ENCODE data around the gene ING1. TPM values are rescaled to one million over a fixed set of nuclear protein-coding genes. Genes with fewer than 3 reads are reported as not detected.

The ING1 gene
- total RNA-seq, 1 experiment from 2014 or later: 22.0 TPM

DNA sequence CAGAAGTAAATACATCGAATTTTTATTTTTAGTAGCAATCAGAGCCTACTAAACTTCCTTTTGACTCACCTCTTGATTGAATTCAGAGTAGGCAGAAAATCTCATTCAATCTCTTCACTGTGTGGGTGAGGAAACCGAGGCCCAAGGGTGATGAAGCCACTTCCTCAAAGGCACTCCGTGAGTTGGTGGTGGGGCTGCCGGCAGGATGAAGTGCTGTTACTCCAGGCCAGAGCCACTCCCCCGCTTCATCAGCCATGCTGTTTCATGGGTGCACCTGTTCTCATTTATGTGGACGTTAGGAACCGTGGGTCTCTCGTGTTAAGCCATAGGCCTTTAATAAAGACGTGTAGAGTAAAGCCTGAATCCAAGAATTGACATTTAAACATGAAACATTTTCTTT is 13.2 kb downstream of the ING1 start:
- TF ChIP-seq, protein P1, sequence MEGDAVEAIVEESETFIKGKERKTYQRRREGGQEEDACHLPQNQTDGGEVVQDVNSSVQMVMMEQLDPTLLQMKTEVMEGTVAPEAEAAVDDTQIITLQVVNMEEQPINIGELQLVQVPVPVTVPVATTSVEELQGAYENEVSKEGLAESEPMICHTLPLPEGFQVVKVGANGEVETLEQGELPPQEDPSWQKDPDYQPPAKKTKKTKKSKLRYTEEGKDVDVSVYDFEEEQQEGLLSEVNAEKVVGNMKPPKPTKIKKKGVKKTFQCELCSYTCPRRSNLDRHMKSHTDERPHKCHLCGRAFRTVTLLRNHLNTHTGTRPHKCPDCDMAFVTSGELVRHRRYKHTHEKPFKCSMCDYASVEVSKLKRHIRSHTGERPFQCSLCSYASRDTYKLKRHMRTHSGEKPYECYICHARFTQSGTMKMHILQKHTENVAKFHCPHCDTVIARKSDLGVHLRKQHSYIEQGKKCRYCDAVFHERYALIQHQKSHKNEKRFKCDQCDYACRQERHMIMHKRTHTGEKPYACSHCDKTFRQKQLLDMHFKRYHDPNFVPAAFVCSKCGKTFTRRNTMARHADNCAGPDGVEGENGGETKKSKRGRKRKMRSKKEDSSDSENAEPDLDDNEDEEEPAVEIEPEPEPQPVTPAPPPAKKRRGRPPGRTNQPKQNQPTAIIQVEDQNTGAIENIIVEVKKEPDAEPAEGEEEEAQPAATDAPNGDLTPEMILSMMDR (conservative IDR thresholded peaks at IDR 0.05; ENCODE audit: low read depth, low read length): no peak
- no peak for TF ChIP-seq EZH2 (IDR thresholded peaks at IDR 0.05; ENCODE audit: borderline replicate concordance, low read depth, low read length, poor library complexity, severe bottlenecking)
- ChIA-PET CTCF (no interaction called here), POLR2A (ENCODE audit: low non-redundant PET) (no interaction called here)
- Histone ChIP-seq H3K36me3 (ENCODE audit: insufficient read depth, low read length, poor library complexity, severe bottlenecking) (no peaks in the 10 kb centered on the region), H3K27ac (ENCODE audit: low read depth, low read length, poor library complexity, severe bottlenecking) (no peak overlapping the region), H3K4me3 (ENCODE audit: low read depth, low read length, poor library complexity, severe bottlenecking) (no peak overlapping the region), H3K9me3 (ENCODE audit: low read depth, low read length, poor library complexity, severe bottlenecking) (no peaks in the 10 kb centered on the region), H3K27me3 (replicated peaks; ENCODE audit: insufficient read depth, low read depth, low read length, poor library complexity) (no peaks in the 10 kb centered on the region), H3K4me1 (ENCODE audit: insufficient read depth, low read length, poor library complexity, severe bottlenecking) (no peaks in the 10 kb centered on the region)
- DNase-seq (ENCODE audit: low spot score): no peak
- no TSS peak for BruUV-seq (replicated peaks)
- intact Hi-C loops (cut with micrococcal nuclease; ENCODE audit: unreplicated experiment): no loop called here

DNA sequence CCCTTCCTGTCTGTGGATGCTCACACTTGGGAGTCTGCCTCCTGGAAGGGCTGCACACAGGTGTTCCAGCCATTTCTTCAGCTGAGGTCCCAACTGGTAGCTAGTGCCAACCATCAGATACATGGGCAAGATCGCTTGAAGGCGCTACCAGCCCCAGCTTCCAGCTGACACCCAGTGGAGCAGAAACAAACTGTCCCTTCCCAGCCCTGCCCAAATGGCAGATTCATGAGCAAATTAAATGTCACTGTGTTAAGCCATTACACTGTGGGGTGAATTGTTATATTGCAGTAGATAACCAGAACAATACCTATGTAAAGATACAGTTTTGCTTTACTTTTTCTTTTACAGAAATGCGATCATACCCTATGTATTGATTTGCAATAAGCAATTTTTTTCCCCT is 17.6 kb downstream of the ING1 start:
- no peaks in the 10 kb centered on the region for H3K4me1 ChIP-seq (ENCODE audit: insufficient read depth, low read length, poor library complexity, severe bottlenecking)
- intact Hi-C loops (cut with micrococcal nuclease; ENCODE audit: unreplicated experiment): no loop called here
- POLR2A ChIA-PET (ENCODE audit: low non-redundant PET): no interaction called here
- TF ChIP-seq EZH2 (IDR thresholded peaks at IDR 0.05; ENCODE audit: borderline replicate concordance, low read depth, low read length, poor library complexity, severe bottlenecking): no peak
- TF ChIP-seq, protein P1 (conservative IDR thresholded peaks at IDR 0.05; ENCODE audit: low read depth, low read length): no peak
- H3K36me3 ChIP-seq (ENCODE audit: insufficient read depth, low read length, poor library complexity, severe bottlenecking): no peaks in the 10 kb centered on the region
- no TSS peak for BruUV-seq (replicated peaks)
- no peak overlapping the region for H3K4me3 ChIP-seq (ENCODE audit: low read depth, low read length, poor library complexity, severe bottlenecking)
- CTCF ChIA-PET: no interaction called here
- no peak for DNase-seq (ENCODE audit: low spot score)
- no peaks in the 10 kb centered on the region for H3K27me3 ChIP-seq (replicated peaks; ENCODE audit: insufficient read depth, low read depth, low read length, poor library complexity)
- H3K27ac ChIP-seq (ENCODE audit: low read depth, low read length, poor library complexity, severe bottlenecking): no peak overlapping the region
- no peaks in the 10 kb centered on the region for H3K9me3 ChIP-seq (ENCODE audit: low read depth, low read length, poor library complexity, severe bottlenecking)

DNA sequence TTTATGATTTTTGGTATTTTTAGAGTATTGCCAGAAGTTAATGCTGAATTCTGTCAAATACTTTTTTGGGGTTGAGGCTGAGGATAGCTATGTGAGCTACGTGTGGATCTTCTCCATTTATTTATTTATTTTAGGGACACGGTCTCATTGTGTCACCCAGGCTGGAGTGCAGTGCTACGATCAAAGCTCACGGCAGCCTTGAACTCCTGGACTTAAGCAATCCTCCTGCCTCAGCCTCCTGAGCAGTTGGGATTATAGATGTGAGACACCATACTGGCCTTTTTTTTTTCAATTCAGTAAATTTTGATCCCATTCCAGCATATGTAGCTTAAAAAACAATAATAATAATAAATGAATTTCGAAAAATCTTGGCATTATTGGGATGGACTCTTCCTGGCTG is 21.1 kb downstream of the ING1 start:
- intact Hi-C loops (cut with micrococcal nuclease; ENCODE audit: unreplicated experiment): no loop called here
- H3K4me3 ChIP-seq (ENCODE audit: low read depth, low read length, poor library complexity, severe bottlenecking): no peak overlapping the region
- no TSS peak for BruUV-seq (replicated peaks)
- no peaks in the 10 kb centered on the region for H3K4me1 ChIP-seq (ENCODE audit: insufficient read depth, low read length, poor library complexity, severe bottlenecking)
- H3K27ac ChIP-seq (ENCODE audit: low read depth, low read length, poor library complexity, severe bottlenecking): no peak overlapping the region
- ChIA-PET CTCF (no interaction called here), POLR2A (ENCODE audit: low non-redundant PET) (no interaction called here)
- H3K9me3 ChIP-seq (ENCODE audit: low read depth, low read length, poor library complexity, severe bottlenecking): no peaks in the 10 kb centered on the region
- H3K36me3 ChIP-seq (ENCODE audit: insufficient read depth, low read length, poor library complexity, severe bottlenecking): no peaks in the 10 kb centered on the region
- no peak for TF ChIP-seq EZH2 (IDR thresholded peaks at IDR 0.05; ENCODE audit: borderline replicate concordance, low read depth, low read length, poor library complexity, severe bottlenecking)
- TF ChIP-seq, protein P1 (conservative IDR thresholded peaks at IDR 0.05; ENCODE audit: low read depth, low read length): no peak
- no peak for DNase-seq (ENCODE audit: low spot score)
- H3K27me3 ChIP-seq (replicated peaks; ENCODE audit: insufficient read depth, low read depth, low read length, poor library complexity): no peaks in the 10 kb centered on the region
